Esophagus squamous epithelium (tissue), 4 donors: ENCODE results near the gene ADCK1.

Experiments
- CTCF ChIP-seq, 6 experiments: fragments of 450-650 bp in 4 of 6; fragments of 200-600 bp in 2 of 6; sonication (generic) in 2 of 6; IDR thresholded peaks; one replicate each; pipeline ENCODE4 v1.5.1; 2016 to 2019; ENCODE audit warnings: antibody characterized with exemption in 6 of 6, mild to moderate bottlenecking in 4 of 6, moderate library complexity in 4 of 6
- POLR2A ChIP-seq, 4 donors: fragments of 450-650 bp; IDR thresholded peaks; one replicate each; pipeline ENCODE4 v1.6.1; 2017; ENCODE audit warnings: antibody characterized with exemption in 4 of 4, mild to moderate bottlenecking in 4 of 4, moderate library complexity in 3 of 4

- TF ChIP-seq CTCF (IDR thresholded peaks at IDR 0.05) (no peak), POLR2A (IDR thresholded peaks at IDR 0.05) (no peak)
Measured at GRCh38 chr14:77800814-77801213, 905 bp downstream of the ADCK1 start.
